Bone marrow (tissue), 2 donors: Measurements from ENCODE around the gene CFAP70.

Source experiments
- DNase-seq, 2 donors: peaks; one replicate each; lab custom pipeline; 2025; lab: John Stamatoyannopoulos, UW

CFAP70 gene

DNA sequence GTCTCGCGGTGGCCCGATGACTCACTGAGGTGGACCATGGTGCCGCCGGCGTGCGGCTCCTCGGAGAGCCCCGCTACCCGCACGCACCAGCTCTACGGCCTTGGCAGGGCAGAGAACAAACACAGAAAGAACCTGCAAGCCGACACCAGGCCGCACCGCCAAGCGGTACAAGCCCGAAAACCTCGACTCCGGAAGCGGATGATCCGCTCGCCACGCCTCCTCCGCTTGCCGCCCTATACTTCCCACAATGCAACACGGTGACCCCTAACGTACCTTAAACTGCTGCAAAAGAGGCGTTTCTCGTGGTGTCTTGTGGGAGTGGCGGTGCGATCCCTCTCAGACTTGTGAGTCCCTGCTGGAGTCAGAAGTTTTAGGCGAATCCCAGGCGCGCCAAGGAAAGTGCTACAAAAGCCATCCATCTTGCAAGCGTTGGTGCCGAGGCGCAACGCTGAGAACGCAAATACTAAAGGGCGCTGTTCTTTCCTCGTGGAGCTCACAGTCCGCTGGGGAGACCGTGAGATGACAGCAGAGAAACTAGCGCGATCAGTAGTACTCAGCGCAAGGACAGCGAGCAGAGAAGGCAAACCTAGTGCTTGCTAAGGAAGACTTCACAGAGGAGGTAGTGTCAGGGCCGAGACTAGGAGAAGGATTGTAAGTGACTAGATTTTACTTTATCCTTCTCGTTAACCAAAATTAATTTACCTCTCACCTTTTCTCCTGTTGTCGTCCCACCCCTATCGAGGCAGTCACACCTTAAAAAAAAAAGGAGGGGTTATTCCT is 106.0 kb downstream of the CFAP70 start, which contains the start of gene MRPS16:
TSS of gene MRPS16 (minus strand) at position 200 of the 780 bp plus-strand sequence. CDS start at position 38, 162 bp downstream.
- peak; percentile 76 to 91 for DNase-seq

DNA sequence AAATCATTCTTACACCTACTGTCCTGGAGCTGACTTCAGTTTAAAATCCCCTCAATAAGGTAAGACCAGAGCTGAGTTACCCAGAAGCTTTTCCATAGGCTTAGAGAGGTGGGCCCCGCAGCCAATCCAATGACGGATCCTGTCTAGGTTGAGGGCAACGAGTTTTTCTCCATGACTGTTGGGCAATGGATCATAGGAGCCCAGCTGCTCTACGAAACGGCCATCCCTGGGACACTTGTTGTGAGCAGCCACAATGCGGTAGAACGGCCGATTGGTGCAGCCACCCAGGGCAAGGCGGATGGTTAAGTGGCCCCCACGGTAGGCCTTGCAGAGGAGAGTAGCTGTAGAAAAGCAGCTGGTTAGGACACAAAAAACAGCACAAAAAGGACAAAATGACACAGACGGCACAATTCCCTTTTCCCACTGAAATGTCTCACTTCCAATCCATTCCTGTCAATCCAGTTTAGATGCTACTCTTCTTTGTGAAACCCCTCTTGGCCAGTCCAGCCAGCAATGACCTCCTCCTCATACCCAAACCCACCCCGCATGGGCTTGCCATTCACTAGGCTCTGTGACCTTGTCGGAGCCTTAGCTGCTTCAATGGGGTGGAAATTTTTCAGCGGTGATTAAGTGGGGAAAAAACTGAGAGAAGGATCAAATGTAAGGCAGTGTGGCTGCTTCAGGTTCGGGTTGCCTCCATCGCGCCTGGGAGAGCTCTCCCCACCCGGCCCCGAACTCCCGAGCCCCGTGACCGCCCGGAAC is 106.8 kb downstream of the CFAP70 start:
- no peak for DNase-seq

DNA sequence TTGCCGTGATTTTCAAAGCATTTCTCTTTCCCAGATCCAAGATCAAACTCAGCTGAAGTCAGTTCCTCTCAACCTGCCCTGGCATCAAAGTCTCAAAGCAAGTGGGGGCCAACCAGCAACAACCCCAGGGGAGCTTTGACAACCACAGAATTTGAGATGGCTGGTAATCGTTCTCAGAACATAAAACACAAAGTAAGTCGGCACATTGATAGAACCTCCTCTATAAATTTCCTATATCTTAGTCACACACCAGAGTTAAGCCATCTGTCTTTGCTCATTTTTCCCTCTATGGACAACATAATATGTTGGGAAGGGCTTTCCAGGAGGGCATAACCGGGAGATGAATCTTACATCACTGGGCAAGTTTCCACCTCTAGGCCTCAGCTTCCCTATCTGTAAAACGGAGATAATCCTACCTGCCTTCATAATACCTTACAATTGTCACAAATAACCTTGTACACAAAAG is 110.4 kb downstream of the CFAP70 start:
- no peak for DNase-seq

DNA sequence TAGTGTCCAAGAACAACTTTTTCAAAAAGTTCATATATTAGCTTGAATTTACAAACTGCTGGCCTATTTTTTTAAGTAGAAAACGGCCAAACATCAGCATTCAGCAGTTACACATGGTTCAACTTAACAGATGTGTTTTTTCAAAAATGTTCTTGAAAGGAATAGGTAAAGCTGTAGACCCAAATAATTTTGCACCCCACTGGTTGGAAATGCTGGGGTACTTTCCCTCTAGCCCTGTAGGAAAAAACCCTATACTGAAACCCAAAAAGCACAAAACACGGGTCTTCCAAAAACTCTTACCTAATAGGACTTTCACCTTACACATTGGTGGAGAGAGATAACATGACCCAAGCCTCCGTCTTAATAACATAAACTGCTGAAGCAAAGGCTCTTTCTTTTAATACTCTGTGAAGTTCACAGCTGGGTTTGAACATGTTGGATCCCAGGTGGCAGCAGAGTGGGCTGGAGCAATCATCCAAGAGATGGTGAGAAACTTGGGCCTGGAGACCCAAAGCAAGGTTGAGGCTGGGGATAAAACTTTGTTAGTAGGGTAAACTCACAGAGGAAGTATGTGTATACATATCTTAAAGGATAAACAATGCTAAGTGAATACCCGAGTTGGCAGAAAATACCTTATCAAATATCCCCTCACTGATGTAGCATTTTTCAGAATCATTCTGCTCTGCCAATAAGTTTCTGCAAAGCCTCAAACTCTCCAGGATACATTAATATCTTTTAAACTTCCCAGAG is 111.0 kb downstream of the CFAP70 start:
- DNase-seq, result no peak

DNA sequence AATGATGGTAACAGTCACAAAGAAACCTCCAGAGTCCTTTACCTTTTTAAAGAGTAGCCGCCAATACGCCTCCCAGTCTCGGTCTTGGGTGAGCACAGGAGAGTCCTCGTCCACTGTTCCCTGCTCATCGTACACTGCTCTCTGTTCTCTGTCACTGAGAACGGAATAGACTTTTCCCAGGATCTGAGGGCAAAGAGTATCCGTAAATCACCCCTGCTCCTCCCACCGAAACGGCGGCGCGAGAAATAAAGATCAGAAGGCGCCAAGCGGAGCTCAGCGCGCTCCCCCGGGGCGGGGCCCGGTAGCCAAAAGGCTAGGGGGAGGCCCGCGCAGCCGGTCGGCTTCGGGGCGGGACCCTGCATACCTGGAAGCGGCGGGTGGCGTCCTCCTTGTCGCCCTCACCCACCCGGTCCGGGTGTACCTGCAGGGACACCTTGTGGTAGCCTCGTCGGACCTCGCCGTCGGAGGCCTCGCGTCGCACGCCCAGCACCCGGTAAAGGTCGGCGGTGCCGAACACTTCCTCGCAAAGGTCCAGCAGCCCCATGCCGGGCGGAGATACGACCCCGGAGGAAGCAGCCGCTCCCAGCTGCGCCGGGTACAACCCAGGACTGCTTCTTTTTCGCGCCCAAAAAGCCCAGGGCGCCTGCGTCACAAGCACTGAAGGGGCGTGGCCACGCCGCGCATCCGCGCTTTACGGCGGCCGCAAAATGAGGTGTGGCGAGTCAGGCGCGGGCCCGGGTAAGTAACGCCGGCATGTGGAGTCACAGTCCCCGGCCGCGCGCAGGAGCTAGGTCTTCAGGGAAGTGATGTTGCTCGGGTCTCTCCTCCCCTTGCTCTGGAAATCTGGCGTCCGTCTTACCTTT is 111.8 kb downstream of the CFAP70 start, which contains the start of gene DNAJC9:
TSS of gene DNAJC9 (minus strand) at position 610 of the 863 bp plus-strand sequence. CDS start at position 544, 66 bp downstream.
- peak; percentile 77 to 93 for DNase-seq

DNA sequence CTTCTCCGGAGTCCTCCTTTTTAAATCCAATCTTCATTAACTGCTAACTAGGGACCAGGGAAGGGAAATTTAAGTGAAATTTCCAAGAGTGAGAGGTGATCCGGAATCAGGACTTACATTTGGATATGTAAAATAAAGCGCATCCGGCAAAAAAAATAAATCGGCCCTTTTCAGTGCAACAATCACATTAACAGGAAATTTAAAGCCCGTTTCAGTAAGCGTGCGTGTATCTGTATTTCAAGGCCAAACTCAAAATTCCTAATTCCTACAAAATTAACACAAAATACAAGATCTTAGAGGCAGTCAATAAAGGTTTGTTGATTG is 112.4 kb downstream of the CFAP70 start:
- DNase-seq, result no peak

DNA sequence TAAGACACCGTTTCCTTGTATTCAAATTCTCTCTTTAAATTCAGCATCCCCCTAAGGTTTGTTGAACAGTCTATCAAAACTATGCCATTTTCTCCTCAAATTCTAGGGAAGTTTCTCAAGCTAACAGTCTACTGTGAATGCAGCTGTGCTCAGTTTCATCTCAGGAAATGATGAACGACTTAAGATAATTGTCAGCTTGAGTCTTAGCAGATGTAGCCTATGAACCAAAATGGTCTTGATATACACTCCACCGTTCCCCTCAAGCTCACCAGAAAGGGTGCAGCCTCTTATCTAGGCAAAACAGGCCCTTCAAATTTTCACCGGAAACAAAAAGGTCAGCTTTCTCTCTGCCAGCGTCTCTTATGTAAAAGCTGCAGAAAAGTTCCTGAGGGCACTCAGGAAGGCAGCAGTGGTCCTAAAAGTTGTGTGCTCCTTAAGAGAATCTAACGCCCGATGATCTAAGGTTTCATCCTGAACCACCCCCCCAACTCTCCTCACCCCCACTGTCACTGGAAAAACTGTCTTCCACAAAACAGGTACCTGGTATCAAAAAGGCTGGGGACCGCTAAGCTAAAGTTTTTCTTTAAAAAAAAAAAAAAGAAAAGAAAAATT is 113.7 kb downstream of the CFAP70 start:
- DNase-seq, result peak in 1 of 2 donors; percentile 71

DNA sequence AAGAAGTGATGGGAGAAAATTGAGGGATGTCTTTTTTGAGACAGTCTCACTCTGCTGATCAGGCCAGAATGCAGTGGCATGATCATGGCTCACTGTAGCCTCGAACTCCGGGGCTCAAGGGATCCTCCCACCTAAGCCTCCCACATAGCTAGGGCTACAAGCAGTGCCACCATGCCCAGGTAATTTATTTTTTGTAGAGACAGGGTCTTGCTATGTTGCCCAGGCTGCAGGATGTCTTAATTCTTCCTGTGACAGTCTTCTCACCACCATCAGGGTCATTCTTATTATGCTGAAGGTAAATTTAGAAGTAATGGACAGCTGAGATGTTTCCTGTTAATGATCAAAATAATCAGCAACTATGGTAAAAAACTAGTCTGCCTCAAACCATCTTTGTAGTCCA is 118.8 kb downstream of the CFAP70 start:
- no peak for DNase-seq

DNA sequence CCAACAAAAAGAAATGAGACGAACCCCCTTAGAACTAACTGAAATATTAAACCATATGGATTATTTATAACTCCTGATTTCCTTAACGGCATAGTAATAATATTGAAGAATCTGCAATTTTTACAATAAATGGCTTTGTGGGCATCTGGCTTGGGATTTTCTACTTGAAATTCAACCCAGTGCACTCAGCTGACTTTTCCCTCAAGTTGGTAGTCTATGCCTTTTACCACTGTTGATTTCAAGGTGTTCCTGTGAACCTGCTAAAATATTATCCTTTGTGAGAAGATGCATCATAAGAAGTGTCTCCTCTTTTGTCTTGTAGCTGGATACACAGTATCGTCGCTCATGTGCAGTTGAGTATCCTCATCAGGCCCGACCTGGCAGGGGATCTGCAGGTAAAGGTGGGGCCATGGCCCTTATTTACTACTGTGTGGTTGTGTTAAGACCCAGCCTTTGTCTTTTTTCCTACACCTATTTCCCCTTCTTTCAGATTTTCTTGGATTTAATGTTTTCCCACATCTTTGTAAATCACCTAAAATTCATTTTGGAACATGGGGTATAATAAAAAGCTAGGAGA is 119.6 kb downstream of the CFAP70 start:
- no peak for DNase-seq

DNA sequence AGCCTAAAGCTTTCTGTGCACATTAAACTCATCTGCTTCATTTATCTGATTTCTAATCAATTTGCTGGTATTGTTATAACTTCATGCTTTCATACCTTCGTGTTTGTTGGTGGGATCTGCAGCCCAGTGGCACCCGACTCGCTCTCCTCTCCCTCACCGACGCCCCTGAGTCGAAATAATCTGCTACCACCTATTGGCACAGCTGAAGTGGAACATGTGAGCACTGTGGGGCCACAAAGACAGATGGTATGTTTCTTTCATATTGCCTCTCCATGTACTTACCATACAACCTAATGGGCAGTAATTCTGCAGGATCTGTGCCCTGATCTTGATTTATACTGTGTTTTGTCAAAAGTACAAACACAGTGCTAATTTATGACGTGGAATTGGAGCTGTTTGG is 124.0 kb downstream of the CFAP70 start:
- DNase-seq, result no peak

DNA sequence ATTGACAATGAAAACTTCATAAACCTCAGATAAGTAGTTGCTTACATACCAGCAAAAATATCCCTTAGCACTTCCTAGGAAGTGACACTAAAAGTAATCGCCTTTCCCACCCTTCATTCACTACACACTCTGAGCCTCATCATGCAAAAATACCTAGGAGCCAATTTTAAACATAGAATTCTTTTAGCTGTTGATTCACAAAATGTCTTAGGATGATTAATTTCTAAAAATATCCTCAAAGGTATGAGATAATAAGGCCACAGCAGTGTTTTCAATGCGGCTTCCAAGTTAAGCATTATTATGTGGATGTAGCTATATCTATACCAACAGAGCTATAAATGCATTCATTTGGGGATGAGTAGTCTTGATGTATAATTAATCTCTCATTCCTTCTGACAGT is 124.8 kb downstream of the CFAP70 start:
- DNase-seq, result no peak

DNA sequence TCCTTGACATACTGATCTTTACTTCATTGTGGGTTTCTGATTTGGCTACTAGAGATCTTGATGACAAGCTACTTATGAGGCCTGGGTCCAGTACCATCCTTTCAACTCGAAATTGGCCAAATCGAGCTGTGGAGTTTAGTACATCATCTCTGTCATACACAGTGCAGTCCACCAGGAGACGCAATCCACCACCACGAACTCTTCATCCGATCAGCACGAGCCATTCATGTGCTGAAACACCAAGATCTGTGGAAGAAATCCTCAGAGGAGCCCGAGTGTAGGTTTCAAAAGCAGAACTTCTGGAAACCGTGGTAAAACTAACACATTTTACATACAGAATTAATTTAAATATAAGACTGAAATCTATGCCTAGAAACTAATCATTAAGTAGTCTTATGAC is 125.8 kb downstream of the CFAP70 start:
- no peak for DNase-seq

DNA sequence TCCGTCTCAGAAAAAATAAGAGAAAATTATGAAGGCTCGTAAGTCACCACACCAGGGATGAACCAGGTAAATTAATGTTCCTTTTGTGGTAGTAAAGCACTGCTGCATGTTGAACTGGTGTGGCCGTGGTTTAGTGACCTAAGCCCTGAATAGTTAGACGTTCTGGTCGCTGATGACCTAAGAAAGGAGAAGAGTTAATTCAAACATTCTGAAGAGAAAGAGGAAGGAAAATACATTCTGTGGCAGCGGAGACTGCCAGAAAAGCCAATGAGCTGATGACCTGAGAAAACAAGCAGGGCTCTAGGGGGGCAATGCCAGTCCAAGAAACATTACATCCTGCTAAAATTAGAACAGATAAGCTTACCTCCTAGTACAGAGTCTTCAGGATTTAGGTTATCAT is 129.1 kb downstream of the CFAP70 start:
- peak in 1 of 2 donors; percentile 29 for DNase-seq

DNA sequence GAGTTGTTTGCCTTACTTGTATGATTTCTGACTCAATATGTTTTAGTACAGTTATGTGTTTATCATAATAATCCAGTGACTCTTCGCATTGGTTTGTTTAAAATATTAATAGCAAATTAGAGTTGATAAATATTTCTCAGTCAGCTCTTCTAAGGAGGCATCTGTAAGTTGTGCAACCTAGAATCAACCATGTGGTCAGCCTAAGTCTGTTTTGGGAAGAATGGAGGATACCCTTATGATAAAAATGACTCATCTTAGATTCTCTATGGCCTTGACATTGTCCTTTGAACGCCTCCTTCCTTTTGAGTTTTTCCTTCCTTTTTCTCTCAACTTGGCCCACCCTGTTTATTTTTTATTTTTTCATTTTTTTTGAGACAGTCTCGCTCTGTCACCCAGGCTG is 130.4 kb downstream of the CFAP70 start:
- peak in 1 of 2 donors; percentile 8 for DNase-seq

DNA sequence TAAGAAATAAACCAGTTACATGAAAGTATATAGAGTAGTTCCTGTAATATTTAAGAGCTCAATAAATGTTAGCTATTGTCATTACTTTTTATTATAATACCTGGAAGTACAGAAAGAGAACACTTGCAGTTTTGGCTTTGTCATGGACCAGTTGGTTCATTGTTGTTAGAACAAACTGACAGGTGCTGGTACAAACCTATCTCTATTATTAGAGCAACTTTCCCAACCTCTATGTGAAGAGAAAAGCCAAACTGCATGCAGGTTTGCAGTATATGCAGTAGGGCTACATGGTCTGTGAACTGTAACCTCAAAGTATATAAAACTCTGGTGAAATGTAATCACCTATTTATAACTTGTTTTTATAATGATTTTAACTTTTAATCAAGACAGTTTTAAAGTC is 132.0 kb downstream of the CFAP70 start:
- DNase-seq, result no peak

DNA sequence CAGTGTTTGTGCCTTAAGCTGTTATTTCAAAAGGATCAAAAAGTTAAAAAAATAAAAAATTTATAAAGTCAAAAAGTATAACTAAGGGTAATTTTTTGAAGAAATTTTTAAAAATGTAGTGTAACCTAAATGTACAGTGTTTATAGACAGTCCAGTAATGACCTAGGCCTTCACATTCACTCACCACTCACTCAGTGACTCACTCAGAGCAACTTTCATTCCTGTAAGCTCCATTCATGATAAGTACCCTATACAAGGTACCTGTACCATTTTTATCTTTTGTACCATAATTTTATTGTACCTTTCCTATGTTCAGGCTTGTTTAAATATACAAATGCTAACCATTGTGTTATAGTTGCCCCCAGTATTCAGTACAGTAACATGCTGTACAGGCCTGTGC is 133.1 kb downstream of the CFAP70 start:
- no peak for DNase-seq

DNA sequence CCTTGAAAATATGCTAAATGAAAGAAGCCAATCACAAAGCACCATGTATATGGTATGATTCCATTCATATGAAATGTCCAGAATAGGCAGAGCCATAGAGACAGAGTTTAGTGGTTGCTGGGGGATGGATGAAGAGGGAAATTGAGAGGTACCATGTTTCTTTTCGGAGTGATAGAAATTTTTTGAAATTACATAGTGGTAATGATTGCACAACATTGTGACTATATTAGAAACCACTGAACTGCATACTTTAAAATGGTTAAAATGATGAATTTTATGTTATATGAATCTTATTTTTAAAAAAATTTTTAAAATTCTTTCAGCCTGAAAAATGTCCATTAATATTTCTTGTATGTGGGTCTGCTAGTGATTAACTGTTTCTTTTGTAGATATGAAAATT is 137.7 kb downstream of the CFAP70 start:
- no peak for DNase-seq

DNA sequence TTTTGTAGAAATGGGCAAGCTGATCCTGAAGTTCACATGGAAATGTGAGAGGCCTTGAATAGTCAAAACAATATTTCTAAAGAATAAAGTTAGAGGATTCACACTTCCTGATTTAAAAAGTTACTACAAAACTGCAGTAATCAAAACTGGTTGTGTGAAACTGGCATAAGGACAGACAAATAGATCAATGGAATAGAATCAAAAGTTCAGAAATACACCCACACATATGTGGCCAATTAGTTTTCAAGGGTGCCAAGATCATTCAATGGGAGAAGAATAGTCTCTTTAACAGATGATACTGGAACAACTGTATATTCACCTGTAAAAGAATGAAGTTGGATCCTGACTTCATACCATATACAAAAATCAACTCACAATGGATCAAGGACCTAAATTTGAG is 139.3 kb downstream of the CFAP70 start:
- no peak for DNase-seq

DNA sequence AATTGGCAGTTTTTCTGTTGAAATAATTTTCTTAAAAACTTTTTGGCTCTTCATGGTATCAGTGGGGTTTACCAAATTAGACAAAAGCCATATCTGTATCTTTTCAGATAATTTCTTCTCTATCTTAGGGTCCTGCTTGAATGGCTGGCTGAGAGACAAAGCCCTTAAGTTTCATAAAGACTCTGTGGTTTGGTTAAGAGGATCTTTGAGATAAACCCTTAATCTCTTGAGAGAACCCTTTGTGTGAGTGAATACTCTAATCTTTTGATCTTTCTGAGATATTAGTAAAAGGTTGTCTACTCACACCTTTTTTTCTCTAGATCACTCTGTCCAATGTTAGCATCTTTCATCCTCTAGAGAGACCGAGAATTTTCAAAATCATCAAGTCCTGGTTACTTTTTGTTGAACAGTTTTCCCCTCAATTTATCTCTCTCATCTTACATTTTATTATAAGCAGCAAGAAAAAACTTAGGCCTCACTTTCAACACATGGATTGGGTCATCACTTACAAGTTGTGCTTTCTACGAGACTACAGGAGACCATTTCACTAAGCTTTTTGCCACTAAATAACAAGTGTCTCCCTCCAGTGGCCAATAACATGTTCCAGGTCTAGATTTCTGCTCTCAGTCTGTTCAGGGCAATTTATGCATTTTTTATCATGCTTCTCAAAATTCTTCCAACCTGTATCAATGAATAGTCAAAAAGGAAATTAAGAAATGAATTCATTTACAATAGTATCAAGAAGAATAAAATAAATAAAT is 140.1 kb downstream of the CFAP70 start:
- peak in 1 of 2 donors; percentile 1 for DNase-seq

DNA sequence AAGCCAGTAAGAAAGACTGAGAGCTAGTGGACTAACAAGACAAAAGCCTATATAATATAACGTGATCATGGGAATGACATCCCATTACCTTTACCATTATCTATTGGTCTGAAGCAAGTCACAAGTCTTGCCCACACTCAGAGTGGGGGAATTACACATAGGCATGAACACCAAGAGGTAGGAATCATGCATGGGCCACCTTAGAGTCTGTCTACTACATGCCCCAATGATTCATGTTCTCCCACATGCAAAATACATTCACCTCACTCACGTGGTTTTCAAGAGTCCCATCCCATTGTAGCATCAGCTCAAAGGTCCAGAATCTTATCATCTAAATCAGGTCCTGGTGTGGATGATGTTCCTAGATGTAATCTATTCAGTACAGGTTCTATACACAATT is 141.0 kb downstream of the CFAP70 start:
- no peak for DNase-seq
